Gastroesophageal sphincter (tissue), 4 donors: ENCODE data around the gene SCNN1A. TPM values are rescaled to one million over a fixed set of nuclear protein-coding genes. Genes with fewer than 3 reads are reported as not detected.

ENCODE experiments used
- ATAC-seq: fragments of 150-250 bp; one replicate; pipeline ENCODE4 v1.9.1; 2016; ENCODE audit warnings: mild to moderate bottlenecking, moderate library complexity
- H3K27ac ChIP-seq, 4 donors: fragments of 200-600 bp; sonication (generic) in 3 of 4; 1 replicate in 3 of 4; 2 replicates in 1 of 4; pipeline ENCODE4 v1.5.1; 2016 to 2019
- H3K27me3 ChIP-seq: fragments of 200-600 bp; sonication (generic); one replicate; pipeline ENCODE4 v1.5.1; 2019
- H3K36me3 ChIP-seq, 2 donors: fragments of 200-600 bp; sonication (generic); one replicate each; pipeline ENCODE4 v1.5.1; 2019; ENCODE audit warnings: control low read depth in 1 of 2
- H3K4me1 ChIP-seq, 3 donors: fragments of 200-600 bp; sonication (generic); 1 replicate in 2 of 3; 2 replicates in 1 of 3; pipeline ENCODE4 v1.5.1; 2016 to 2019; ENCODE audit warnings: control low read depth in 2 of 3
- H3K4me3 ChIP-seq, 2 donors: fragments of 200-600 bp; sonication (generic); one replicate each; pipeline ENCODE4 v1.5.1; 2019; ENCODE audit warnings: mild to moderate bottlenecking in 1 of 2, moderate library complexity in 1 of 2
- H3K9me3 ChIP-seq, 3 donors: fragments of 200-600 bp; sonication (generic); one replicate each; pipeline ENCODE4 v1.5.1; 2017 to 2019; ENCODE audit warnings: control low read depth in 2 of 3
- EP300 ChIP-seq: sonication (generic); formaldehyde crosslinking; IDR thresholded peaks from one replicate; pipeline ENCODE4 v1.6.1; 2017; ENCODE audit warnings: antibody characterized with exemption, mild to moderate bottlenecking
- POLR2A ChIP-seq, 2 donors: fragments of 450-650 bp; IDR thresholded peaks; one replicate each; pipeline ENCODE4 v1.6.1; 2017; ENCODE audit warnings: antibody characterized with exemption in 2 of 2, mild to moderate bottlenecking in 2 of 2, moderate library complexity in 1 of 2
- POLR2AphosphoS5 ChIP-seq: sonication (generic); formaldehyde crosslinking; IDR thresholded peaks from one replicate; pipeline ENCODE4 v1.6.1; 2017; ENCODE audit warnings: antibody characterized with exemption
- WGBS, 2 donors: methylation state at CpG; one replicate each; pipeline ENCODE4 v1.1.5; 2018; ENCODE audit warnings: low coverage in 1 of 2; 5-methylcytosine and 5-hydroxymethylcytosine counted together
- total RNA-seq, 4 donors: library from RNA; depleted of rRNA; stranded (reverse); fragments of >200 nt; gene quantifications; one replicate each; pipeline ENCODE4 v1.1.0, GENCODE V29; 2016
- TF ChIP-seq, protein P1 (sequence below), 4 experiments: fragments of 200-600 bp in 2 of 4; fragments of 450-650 bp in 2 of 4; sonication (generic) in 1 of 4; IDR thresholded peaks; one replicate each; pipeline ENCODE4 v1.5.1; 2017 to 2019; ENCODE audit warnings: antibody characterized with exemption in 4 of 4, mild to moderate bottlenecking in 2 of 4, moderate library complexity in 2 of 4

SCNN1A gene
- total RNA-seq, 4 donors from 2014 or later, result 0.62 to 19.9 (median 5.2) TPM; not detected in 1

DNA sequence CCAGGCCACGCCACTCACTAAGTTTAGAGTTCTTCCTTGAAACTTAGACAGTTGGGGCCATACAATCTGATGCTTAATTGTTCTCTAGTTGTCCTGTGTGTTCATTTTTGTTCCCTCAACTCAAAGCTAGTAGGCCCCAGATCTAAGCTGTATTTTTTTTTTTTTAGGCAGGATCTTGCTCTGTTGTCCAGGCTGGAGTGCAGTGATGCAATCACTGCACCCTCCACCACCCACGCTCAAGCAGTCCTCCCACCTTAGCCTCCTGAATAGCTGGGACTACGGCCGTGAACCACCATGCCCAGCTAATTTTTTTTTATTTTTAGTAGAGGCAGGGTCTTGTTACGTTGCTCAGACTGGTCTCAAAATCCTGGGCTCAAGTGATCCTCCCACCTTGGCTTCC is 41.0 kb downstream of the SCNN1A start:
- peak overlapping the region in 1 of 2 donors; percentile 93 for H3K4me3 ChIP-seq

DNA sequence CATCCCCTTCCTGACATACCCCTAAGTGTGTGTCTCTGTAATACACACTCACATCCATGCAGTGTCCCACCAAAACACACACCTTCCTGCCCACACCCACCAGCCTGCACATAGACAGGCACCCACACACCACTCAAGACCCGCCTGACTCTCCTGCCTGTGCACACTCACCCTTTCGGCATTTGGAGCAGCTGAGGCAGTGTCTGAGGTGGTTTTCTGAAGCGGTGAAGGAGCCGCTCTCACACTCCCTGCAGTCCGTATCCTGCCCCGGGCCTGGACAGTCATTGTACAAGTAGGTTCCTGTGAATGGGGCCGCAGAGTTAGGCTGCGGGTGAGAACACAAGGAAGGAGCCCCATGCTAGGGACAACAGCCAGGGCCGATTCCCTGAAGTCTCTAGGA is 41.8 kb downstream of the SCNN1A start:
- WGBS, 2 donors, result 83% methylated on average over 1 of the region's 9 CpGs; no CpG with 5 or more reads in 1 of the 2 donors
- no peaks in the 10 kb centered on the region for H3K27me3 ChIP-seq
- no peaks in the 10 kb centered on the region for H3K9me3 ChIP-seq
- peak overlapping the region in 3 of 4 donors; percentile 97 to 98 (median 97) for H3K27ac ChIP-seq
- TF ChIP-seq POLR2A (IDR thresholded peaks at IDR 0.05) (no peak), POLR2AphosphoS5 (peak; percentile 12), EP300 (no peak)
- TF ChIP-seq, protein P1, sequence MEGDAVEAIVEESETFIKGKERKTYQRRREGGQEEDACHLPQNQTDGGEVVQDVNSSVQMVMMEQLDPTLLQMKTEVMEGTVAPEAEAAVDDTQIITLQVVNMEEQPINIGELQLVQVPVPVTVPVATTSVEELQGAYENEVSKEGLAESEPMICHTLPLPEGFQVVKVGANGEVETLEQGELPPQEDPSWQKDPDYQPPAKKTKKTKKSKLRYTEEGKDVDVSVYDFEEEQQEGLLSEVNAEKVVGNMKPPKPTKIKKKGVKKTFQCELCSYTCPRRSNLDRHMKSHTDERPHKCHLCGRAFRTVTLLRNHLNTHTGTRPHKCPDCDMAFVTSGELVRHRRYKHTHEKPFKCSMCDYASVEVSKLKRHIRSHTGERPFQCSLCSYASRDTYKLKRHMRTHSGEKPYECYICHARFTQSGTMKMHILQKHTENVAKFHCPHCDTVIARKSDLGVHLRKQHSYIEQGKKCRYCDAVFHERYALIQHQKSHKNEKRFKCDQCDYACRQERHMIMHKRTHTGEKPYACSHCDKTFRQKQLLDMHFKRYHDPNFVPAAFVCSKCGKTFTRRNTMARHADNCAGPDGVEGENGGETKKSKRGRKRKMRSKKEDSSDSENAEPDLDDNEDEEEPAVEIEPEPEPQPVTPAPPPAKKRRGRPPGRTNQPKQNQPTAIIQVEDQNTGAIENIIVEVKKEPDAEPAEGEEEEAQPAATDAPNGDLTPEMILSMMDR (IDR thresholded peaks at IDR 0.05), result no peak
- peaks cover 8 to 100% (median 49%) of the 10 kb centered on the region in 3 donors for H3K4me1 ChIP-seq
- ATAC-seq, result no peak
- H3K36me3 ChIP-seq, result peaks cover 0 to 62% of the 10 kb centered on the region in 2 donors
- H3K4me3 ChIP-seq, result no peak overlapping the region

More for the DNA sequence above, 41.0 kb downstream of the SCNN1A start:
- H3K27ac ChIP-seq, result peak overlapping the region; percentile 95 to 98 (median 97)
- WGBS, 2 donors, result 59 to 60% methylated on average over 4 of the region's 5 CpGs
- no peak for TF ChIP-seq EP300
- TF ChIP-seq POLR2A (IDR thresholded peaks at IDR 0.05), result no peak
- TF ChIP-seq POLR2AphosphoS5, result no peak
- TF ChIP-seq, protein P1 (IDR thresholded peaks at IDR 0.05), result no peak
- no peaks in the 10 kb centered on the region for H3K9me3 ChIP-seq
- H3K4me1 ChIP-seq, result peaks cover 8 to 100% (median 54%) of the 10 kb centered on the region in 3 donors
- no peaks in the 10 kb centered on the region for H3K27me3 ChIP-seq
- peaks cover 0 to 54% of the 10 kb centered on the region in 2 donors for H3K36me3 ChIP-seq
- no peak for ATAC-seq

DNA sequence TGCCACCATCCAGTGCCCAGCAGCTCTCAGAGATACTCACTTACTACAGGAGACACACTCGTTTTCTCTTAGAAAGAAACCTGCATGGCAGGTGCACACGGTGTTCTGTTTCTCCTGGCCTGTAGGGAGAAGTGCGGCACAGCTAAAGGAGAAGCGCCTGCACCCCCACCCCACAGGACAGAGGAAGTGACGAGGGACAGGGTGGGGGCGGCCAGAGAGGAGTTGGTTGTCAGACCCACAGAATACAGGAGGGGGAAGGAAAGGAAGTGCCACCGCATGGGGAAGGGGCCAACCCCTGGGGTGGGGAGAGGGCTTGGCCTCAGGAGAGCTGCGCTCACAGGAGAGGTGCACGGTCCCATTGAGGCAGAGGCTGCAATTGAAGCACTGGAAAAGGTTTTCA is 42.3 kb downstream of the SCNN1A start:
- TF ChIP-seq POLR2AphosphoS5, result no peak
- TF ChIP-seq EP300, result no peak
- TF ChIP-seq, protein P1 (IDR thresholded peaks at IDR 0.05), result no peak
- no peak for TF ChIP-seq POLR2A (IDR thresholded peaks at IDR 0.05)
- no peak for ATAC-seq
- 56% methylated on average over 5 of the region's 9 CpGs; no CpG with 5 or more reads in 1 of the 2 donors for WGBS, 2 donors
- Histone ChIP-seq H3K9me3 (no peaks in the 10 kb centered on the region), H3K27me3 (no peaks in the 10 kb centered on the region), H3K27ac (peak overlapping the region in 3 of 4 donors; percentile 97 to 98 (median 97)), H3K36me3 (peaks cover 0 to 68% of the 10 kb centered on the region in 2 donors), H3K4me3 (no peak overlapping the region), H3K4me1 (peaks cover 8 to 100% (median 44%) of the 10 kb centered on the region in 3 donors)

DNA sequence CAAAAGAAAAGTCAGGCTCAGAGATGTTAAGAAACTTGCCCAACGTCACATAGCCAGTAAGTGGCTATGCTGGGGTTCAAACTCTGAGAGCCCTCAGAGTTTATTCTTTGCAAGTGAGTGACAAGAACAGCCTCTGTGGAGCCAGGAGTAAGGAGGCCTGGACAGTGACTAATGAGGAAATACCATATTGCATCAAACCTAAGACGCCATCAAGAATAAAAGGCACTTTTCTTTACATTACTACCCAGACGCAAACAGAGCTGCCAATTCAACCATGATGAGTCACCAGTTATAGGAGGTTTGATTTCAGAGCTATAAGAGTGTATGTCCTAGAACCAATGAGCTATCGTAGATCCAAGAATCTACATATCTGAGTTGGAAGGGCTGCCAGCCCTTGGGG is 42.9 kb downstream of the SCNN1A start:
- H3K4me3 ChIP-seq, result no peak overlapping the region
- no peaks in the 10 kb centered on the region for H3K27me3 ChIP-seq
- no peaks in the 10 kb centered on the region for H3K9me3 ChIP-seq
- peak overlapping the region in 3 of 4 donors; percentile 97 to 98 (median 97) for H3K27ac ChIP-seq
- 54 to 71% methylated on average over 2 to 4 of the region's 4 CpGs for WGBS, 2 donors
- peaks cover 0 to 73% of the 10 kb centered on the region in 2 donors for H3K36me3 ChIP-seq
- H3K4me1 ChIP-seq, result peaks cover 8 to 100% (median 45%) of the 10 kb centered on the region in 3 donors
- TF ChIP-seq, protein P1 (IDR thresholded peaks at IDR 0.05), result no peak
- no peak for TF ChIP-seq EP300
- TF ChIP-seq POLR2A (IDR thresholded peaks at IDR 0.05), result no peak
- no peak for TF ChIP-seq POLR2AphosphoS5
- no peak for ATAC-seq
